Cardiac muscle cell (in vitro differentiated cells and primary cell): ENCODE results near the gene TEX26. TPM values are rescaled to one million over a fixed set of nuclear protein-coding genes. Genes with fewer than 3 reads are reported as not detected.

Experiments used
- DNase-seq, 2 donors: peaks; one replicate each; pipeline versions ENCODE4 v3.0.0 to v3.0.0-alpha.2; 2010 to 2017; ENCODE audit warnings: low read depth in 1 of 2, low spot score in 1 of 2
- H3K27ac ChIP-seq: fragments of 200-600 bp; sonication (generic); 2 replicates; pipeline ENCODE4 v1.5.1; 2016
- H3K27me3 ChIP-seq: fragments of 200-600 bp; sonication (generic); 2 replicates; pipeline ENCODE4 v1.6.0; 2016; ENCODE audit warnings: control low read depth
- H3K36me3 ChIP-seq: fragments of 200-600 bp; sonication (generic); 2 replicates; pipeline ENCODE4 v1.5.1; 2016; ENCODE audit warnings: control low read depth
- H3K4me1 ChIP-seq: fragments of 200-600 bp; sonication (generic); 2 replicates; pipeline ENCODE4 v1.8.1; 2017; ENCODE audit warnings: low read depth, mild to moderate bottlenecking, mixed run types
- H3K4me3 ChIP-seq: fragments of 200-600 bp; sonication (generic); 2 replicates; pipeline ENCODE4 v1.5.1; 2016; ENCODE audit warnings: mild to moderate bottlenecking
- H3K9me3 ChIP-seq: fragments of 200-600 bp; sonication (generic); 2 replicates; pipeline ENCODE4 v1.5.1; 2017; ENCODE audit warnings: low read depth, mild to moderate bottlenecking, control low read depth
- CTCF ChIP-seq: IDR thresholded peaks from 2 replicates; pipeline ENCODE4 v1.5.1; 2012; ENCODE audit warnings: low read depth, mild to moderate bottlenecking, low read length
- polyA plus RNA-seq: library from polyadenylated mRNA; unstranded; fragments of >200 nt; fragmentation: Nextera tagmentation; extraction: Ambion mirVana; gene quantifications from 2 replicates; pipeline ENCODE4 v1.2.1, GENCODE V29; 2016
- total RNA-seq: library from RNA; depleted of rRNA; stranded (reverse); fragments of >200 nt; gene quantifications from 2 replicates; pipeline ENCODE4 v1.2.3, GENCODE V29; 2016

TEX26 gene
- total and polyA plus RNA-seq, 2 experiments from 2014 or later: not detected

GRCh38 chr13:31009166-31009565 lies 76.7 kb downstream of the TEX26 start:
- DNase-seq: peak in 1 of 2 donors; percentile 7
- Histone ChIP-seq H3K4me1 (no peaks in the 10 kb centered on the region), H3K4me3 (no peak overlapping the region), H3K27ac (no peak overlapping the region), H3K36me3 (no peaks in the 10 kb centered on the region), H3K27me3 (peaks cover 27% of the 10 kb centered on the region), H3K9me3 (no peaks in the 10 kb centered on the region)
- no peak for TF ChIP-seq CTCF

DNA sequence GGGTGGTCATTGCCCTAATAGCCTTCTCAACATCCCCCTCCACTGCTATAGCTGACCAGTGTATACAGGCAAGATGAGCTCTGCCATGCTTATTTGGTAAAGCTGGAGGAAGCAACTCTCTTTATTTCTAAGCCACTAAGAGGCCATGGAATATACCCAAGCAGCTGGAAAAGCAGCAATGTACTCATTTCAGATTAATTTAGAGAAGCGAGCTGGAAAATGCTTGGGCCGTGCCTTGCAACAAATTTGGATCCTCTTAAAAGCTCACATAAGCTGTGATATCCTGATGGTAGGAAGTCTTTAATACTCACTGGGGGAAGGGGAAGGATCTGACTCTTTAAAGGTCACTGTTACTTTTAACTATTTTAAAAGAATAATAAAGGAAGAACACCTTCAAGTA lies 77.8 kb downstream of the TEX26 start:
- H3K9me3 ChIP-seq: no peaks in the 10 kb centered on the region
- H3K27me3 ChIP-seq: peaks cover 27% of the 10 kb centered on the region
- no peak for TF ChIP-seq CTCF
- no peak overlapping the region for H3K27ac ChIP-seq
- no peak for DNase-seq
- no peaks in the 10 kb centered on the region for H3K36me3 ChIP-seq
- no peaks in the 10 kb centered on the region for H3K4me1 ChIP-seq
- H3K4me3 ChIP-seq: no peak overlapping the region

DNA sequence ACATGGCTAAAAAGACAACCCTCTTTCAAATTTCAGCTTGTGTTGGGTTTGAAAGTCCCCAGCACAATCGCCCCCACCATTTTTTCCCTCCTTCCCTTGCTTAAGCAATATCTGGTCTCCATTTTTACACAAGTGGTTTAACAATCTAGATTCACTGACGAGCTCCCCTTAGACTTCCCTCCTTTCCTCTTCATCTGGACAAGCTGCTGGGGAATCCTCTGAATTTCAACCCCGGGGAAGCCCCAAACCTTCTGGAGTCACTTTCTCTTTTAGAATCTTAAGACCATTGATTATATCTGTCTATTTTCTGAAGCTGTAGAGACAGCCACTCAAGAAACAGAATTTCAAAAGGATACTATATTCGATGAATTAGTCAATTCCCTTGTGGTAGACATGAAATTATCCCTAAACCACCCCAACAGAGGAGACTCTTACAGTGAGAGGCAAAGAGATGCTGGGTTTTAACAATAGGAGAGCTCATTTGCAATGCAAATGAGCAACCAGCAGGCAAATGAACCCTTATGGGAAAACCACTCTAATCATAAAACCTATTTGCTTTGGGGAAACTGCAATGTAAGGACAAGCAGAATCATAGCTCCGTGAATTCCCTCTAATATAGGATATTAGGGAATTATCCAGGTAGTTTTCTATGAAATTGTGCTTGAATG lies 78.9 kb downstream of the TEX26 start:
- H3K27ac ChIP-seq: no peak overlapping the region
- no peak for TF ChIP-seq CTCF
- H3K4me1 ChIP-seq: no peaks in the 10 kb centered on the region
- H3K27me3 ChIP-seq: peaks cover 26% of the 10 kb centered on the region
- H3K9me3 ChIP-seq: no peaks in the 10 kb centered on the region
- no peak for DNase-seq
- no peaks in the 10 kb centered on the region for H3K36me3 ChIP-seq
- no peak overlapping the region for H3K4me3 ChIP-seq

DNA sequence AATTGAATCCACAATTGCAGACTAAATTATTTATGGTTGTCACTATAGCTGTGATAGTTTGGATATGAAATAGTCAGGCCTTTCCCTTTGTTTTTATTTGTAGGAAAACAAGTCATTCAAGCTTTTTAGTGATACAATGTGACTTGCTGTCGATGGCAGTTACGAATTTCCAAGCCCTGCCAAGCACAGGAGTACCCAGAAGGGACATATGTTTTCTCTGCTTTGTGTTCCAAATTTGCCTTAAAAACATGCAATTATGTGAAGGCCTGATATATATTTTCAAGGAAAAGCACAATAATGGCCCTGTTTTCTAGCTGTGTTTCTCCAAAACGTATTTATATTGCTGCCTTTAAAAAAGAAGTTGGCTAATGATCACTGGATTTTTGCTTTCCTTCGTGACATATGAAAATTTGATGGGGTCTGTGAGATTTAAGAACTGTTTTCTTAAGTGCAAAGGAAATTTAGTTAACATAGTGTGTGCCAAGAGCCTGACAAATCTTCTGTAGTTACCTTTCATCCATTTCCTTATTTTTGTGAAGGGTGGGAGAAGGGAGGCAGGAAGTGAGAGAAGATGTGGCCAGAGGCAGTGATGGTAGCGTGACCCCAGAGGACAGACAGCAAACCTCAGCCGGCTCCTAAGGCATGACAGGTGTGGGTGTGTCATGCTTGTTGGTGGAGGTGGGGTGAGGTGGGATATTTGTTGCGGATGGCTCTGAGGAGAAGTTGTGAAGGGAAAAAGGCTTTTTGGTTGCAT lies 79.6 kb downstream of the TEX26 start:
- no peaks in the 10 kb centered on the region for H3K36me3 ChIP-seq
- no peak for TF ChIP-seq CTCF

GRCh38 chr13:31012655-31013024 lies 80.2 kb downstream of the TEX26 start:
- no peak overlapping the region for H3K4me3 ChIP-seq
- peaks cover 16% of the 10 kb centered on the region for H3K27me3 ChIP-seq
- no peaks in the 10 kb centered on the region for H3K9me3 ChIP-seq
- H3K4me1 ChIP-seq: no peaks in the 10 kb centered on the region
- peak; percentile 17 to 52 for DNase-seq
- H3K27ac ChIP-seq: no peak overlapping the region
- TF ChIP-seq CTCF: peak; percentile 56
- no peaks in the 10 kb centered on the region for H3K36me3 ChIP-seq

More for the DNA sequence above, 79.6 kb downstream of the TEX26 start:
- Histone ChIP-seq H3K27me3 (peaks cover 21% of the 10 kb centered on the region), H3K4me1 (no peaks in the 10 kb centered on the region), H3K9me3 (no peaks in the 10 kb centered on the region), H3K4me3 (no peak overlapping the region), H3K27ac (no peak overlapping the region)
- DNase-seq: no peak
